HepG2 (cell line): ENCODE data around the gene RPP14. TPM values are rescaled to one million over a fixed set of nuclear protein-coding genes. Genes with fewer than 3 reads are reported as not detected.

ENCODE experiments used
- FOXM1 ChIP-seq: sonication (generic); formaldehyde crosslinking; IDR thresholded peaks from 2 replicates; pipeline ENCODE4 v1.5.0; 2020; ENCODE audit warnings: missing genetic modification reagents
- GATAD1 ChIP-seq: IDR thresholded peaks from 2 replicates; pipeline ENCODE4 v1.6.1; 2016; ENCODE audit warnings: missing genetic modification reagents, missing compliant biosample characterization
- HIVEP1 ChIP-seq: sonication (generic); formaldehyde crosslinking; IDR thresholded peaks from 2 replicates; pipeline ENCODE4 v1.4.0; 2020; ENCODE audit warnings: mild to moderate bottlenecking, missing genetic modification reagents
- MAFK ChIP-seq, 2 experiments: IDR thresholded peaks in 1 of 2; conservative IDR thresholded peaks in 1 of 2; 2 replicates each; pipeline ENCODE4 v1.6.1; 2011; ENCODE audit warnings: improper control_type of control experiment in 2 of 2, low read length in 2 of 2
- MED8 ChIP-seq: sonication (generic); formaldehyde crosslinking; IDR thresholded peaks from 2 replicates; pipeline ENCODE4 v1.8.1; 2023; ENCODE audit warnings: mild to moderate bottlenecking, missing genetic modification reagents; ENCODE audit not compliant: insufficient replicate concordance
- PRMT3 ChIP-seq: sonication (generic); formaldehyde crosslinking; IDR thresholded peaks from 2 replicates; pipeline ENCODE4 v1.8.1; 2022; ENCODE audit warnings: low read depth, mild to moderate bottlenecking, moderate library complexity, missing genetic modification reagents, borderline replicate concordance
- REPIN1 ChIP-seq: sonication (generic); formaldehyde crosslinking; IDR thresholded peaks from 2 replicates; pipeline ENCODE4 v1.8.0; 2022; ENCODE audit warnings: missing genetic modification reagents, low read depth, mild to moderate bottlenecking, borderline replicate concordance
- TAF15 ChIP-seq: fragments of 200-400 bp; formaldehyde crosslinking; IDR thresholded peaks from one replicate; pipeline ENCODE4 v1.6.1; 2018; ENCODE audit warnings: mild to moderate bottlenecking, low read depth, low read length; ENCODE audit not compliant: poor library complexity, severe bottlenecking
- THYN1 ChIP-seq: sonication (generic); formaldehyde crosslinking; IDR thresholded peaks from 2 replicates; pipeline ENCODE4 v1.8.1; 2023; ENCODE audit warnings: low read depth, mild to moderate bottlenecking, moderate library complexity, missing genetic modification reagents, borderline replicate concordance
- ZBTB38 ChIP-seq: sonication (generic); formaldehyde crosslinking; IDR thresholded peaks from 2 replicates; pipeline ENCODE4 v1.5.1; 2020; ENCODE audit warnings: mild to moderate bottlenecking, missing genetic modification reagents
- ZBTB39 ChIP-seq: sonication (generic); formaldehyde crosslinking; IDR thresholded peaks from 2 replicates; pipeline ENCODE4 v1.5.0; 2020; ENCODE audit warnings: missing genetic modification reagents
- ZBTB40 ChIP-seq, 2 experiments: fragments of 450-650 bp in 1 of 2; sonication (generic) in 1 of 2; formaldehyde crosslinking in 1 of 2; IDR thresholded peaks; 2 replicates each; pipeline versions ENCODE4 v1.6.1 to v1.8.0; 2016 to 2022; ENCODE audit warnings: antibody characterized with exemption in 1 of 2, mild to moderate bottlenecking in 1 of 2, missing genetic modification reagents in 1 of 2
- ZNF121 ChIP-seq: sonication (generic); formaldehyde crosslinking; IDR thresholded peaks from 2 replicates; pipeline ENCODE4 v1.5.0; 2020; ENCODE audit warnings: mild to moderate bottlenecking, missing genetic modification reagents
- ZNF569 ChIP-seq: sonication (generic); formaldehyde crosslinking; IDR thresholded peaks from 2 replicates; pipeline ENCODE4 v1.5.0; 2020; ENCODE audit warnings: mild to moderate bottlenecking, missing genetic modification reagents, moderate library complexity, borderline replicate concordance
- polyA plus RNA-seq, 8 experiments: library from polyadenylated mRNA; depleted of rRNA in 3 of 8; stranded (reverse) in 7 of 8; unstranded in 1 of 8; fragments of >200 nt; fragmentation: Illumina TruSeq in 4 of 8; extraction: Trizol in 4 of 8; gene quantifications; 2 replicates each; pipeline versions ENCODE4 v1.2.1 to v1.2.3, GENCODE V29; 2011 to 2016; ENCODE audit warnings: low read depth in 4 of 8, missing spikeins in 1 of 8, mixed read lengths in 1 of 8; ENCODE audit not compliant: insufficient read depth in 1 of 8
- total RNA-seq, 5 experiments: library from RNA; depleted of rRNA; stranded (reverse); fragments of >200 nt; fragmentation: Illumina TruSeq; extraction: Trizol; gene quantifications; 2 replicates each; pipeline ENCODE4 v1.2.3, GENCODE V29; 2016; ENCODE audit warnings: low read depth in 1 of 5

The RPP14 gene
- total and polyA plus RNA-seq, 2 of the 13 experiments (the other 11 are each of a cell fraction or from before 2014, with no cell fraction given): 15.4 to 16.2 TPM

- TF ChIP-seq ZBTB39 (CRISPR knock-in tag) (peak; percentile 79; the same call in 1 of the 2 replicates), FOXM1 (0 out of 2 replicates have a peak, but pooled peaks have one; percentile 56), THYN1 (CRISPR knock-in tag) (peak; percentile 37; the same call in 1 of the 2 replicates), ZNF569 (no peak), HIVEP1 (CRISPR knock-in tag) (peak; percentile 80), PRMT3 (no peak), TAF15 (no peak), MED8 (CRISPR knock-in tag) (no peak), GATAD1 (CRISPR knock-in tag) (peak; percentile 98), REPIN1 (CRISPR knock-in tag) (peak; percentile 87), ZBTB38 (CRISPR knock-in tag) (peak; percentile 82; the same call in 1 of the 2 replicates), ZBTB40 (IDR thresholded peaks at IDR 0.05) (no peak), ZBTB40 (CRISPR knock-in tag; IDR thresholded peaks at IDR 0.05) (peak; percentile 73), MAFK (conservative IDR thresholded peaks at IDR 0.05 in 1 of 2, IDR thresholded peaks at IDR 0.05 in 1 of 2; ENCODE audit: low read length in 2 of 2) (peak; percentile 35 to 54; a peak in 2 of 4 replicates), ZNF121 (CRISPR knock-in tag) (no peak)
Observed at GRCh38 chr3:58305882-58306711, at the start of gene RPP14, which contains the start of gene HTD2 (continued).
